Gastrocnemius medialis (tissue), 4 donors: ENCODE data around the gene RSPRY1.

Experiments
- POLR2A ChIP-seq, 2 donors: fragments of 450-650 bp; IDR thresholded peaks; one replicate each; pipeline ENCODE4 v1.6.1; 2017; ENCODE audit warnings: antibody characterized with exemption in 2 of 2, mild to moderate bottlenecking in 2 of 2, moderate library complexity in 2 of 2
- TF ChIP-seq, protein P1 (sequence below), 5 experiments: fragments of 450-650 bp in 3 of 5; fragments of 200-600 bp in 2 of 5; sonication (generic) in 2 of 5; IDR thresholded peaks in 4 of 5; conservative IDR thresholded peaks in 1 of 5; 1 replicate in 4 of 5; 2 replicates in 1 of 5; pipeline ENCODE4 v1.5.1; 2016 to 2019; ENCODE audit warnings: antibody characterized with exemption in 5 of 5, mild to moderate bottlenecking in 3 of 5, moderate library complexity in 3 of 5

DNA sequence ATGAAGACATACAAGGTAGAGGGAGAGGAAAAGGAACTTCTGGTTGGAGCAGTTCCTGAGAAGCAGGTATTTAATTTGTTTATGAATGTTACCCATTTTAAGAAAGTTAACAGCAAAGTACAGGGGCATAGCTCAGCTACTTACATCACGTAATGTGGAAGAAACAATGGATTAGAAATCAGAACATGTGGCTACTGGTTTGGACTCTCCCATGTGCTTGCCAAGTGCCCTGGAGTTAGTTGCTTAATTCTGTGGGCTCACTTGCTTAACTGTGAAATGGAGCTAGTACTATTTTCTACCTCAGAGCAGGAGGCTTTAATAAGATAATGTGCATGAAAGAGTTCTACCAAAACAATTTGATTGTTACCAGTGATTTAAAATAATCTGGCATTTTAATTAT, 27.3 kb downstream of the RSPRY1 start:
- TF ChIP-seq, protein P1, sequence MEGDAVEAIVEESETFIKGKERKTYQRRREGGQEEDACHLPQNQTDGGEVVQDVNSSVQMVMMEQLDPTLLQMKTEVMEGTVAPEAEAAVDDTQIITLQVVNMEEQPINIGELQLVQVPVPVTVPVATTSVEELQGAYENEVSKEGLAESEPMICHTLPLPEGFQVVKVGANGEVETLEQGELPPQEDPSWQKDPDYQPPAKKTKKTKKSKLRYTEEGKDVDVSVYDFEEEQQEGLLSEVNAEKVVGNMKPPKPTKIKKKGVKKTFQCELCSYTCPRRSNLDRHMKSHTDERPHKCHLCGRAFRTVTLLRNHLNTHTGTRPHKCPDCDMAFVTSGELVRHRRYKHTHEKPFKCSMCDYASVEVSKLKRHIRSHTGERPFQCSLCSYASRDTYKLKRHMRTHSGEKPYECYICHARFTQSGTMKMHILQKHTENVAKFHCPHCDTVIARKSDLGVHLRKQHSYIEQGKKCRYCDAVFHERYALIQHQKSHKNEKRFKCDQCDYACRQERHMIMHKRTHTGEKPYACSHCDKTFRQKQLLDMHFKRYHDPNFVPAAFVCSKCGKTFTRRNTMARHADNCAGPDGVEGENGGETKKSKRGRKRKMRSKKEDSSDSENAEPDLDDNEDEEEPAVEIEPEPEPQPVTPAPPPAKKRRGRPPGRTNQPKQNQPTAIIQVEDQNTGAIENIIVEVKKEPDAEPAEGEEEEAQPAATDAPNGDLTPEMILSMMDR (IDR thresholded peaks at IDR 0.05 in 4 of 5, conservative IDR thresholded peaks at IDR 0.05 in 1 of 5), result no peak
- TF ChIP-seq POLR2A (IDR thresholded peaks at IDR 0.05), result no peak
